IgD-negative memory B cell (primary cell): Measurements from ENCODE around the gene UNC5B. TPM values are rescaled to one million over a fixed set of nuclear protein-coding genes. Genes with fewer than 3 reads are reported as not detected.
"Not testable (repeated sequence)": the region's sequence is repeated elsewhere in the genome, so short reads cannot be mapped to it uniquely, and the experiment has no call there.

Experiments
- H3K27ac Mint-ChIP-seq, 3 donors: one replicate each; pipeline ENCODE4 v1.8.0; 2020 to 2022; ENCODE audit warnings: mild to moderate bottlenecking in 3 of 3, mixed read lengths in 3 of 3, moderate library complexity in 1 of 3
- H3K27me3 Mint-ChIP-seq: one replicate; pipeline ENCODE4 v1.8.0; 2021; ENCODE audit warnings: mixed read lengths
- H3K36me3 Mint-ChIP-seq: one replicate; pipeline ENCODE4 v1.8.0; 2020; ENCODE audit warnings: mild to moderate bottlenecking, mixed read lengths
- H3K4me1 Mint-ChIP-seq, 3 donors: one replicate each; pipeline ENCODE4 v1.8.0; 2020 to 2022; ENCODE audit warnings: mixed read lengths in 3 of 3, mild to moderate bottlenecking in 1 of 3
- H3K4me3 Mint-ChIP-seq, 4 donors: one replicate each; pipeline ENCODE4 v1.8.0; 2020 to 2022; ENCODE audit warnings: mild to moderate bottlenecking in 4 of 4, mixed read lengths in 4 of 4, moderate library complexity in 3 of 4
- H3K9me3 Mint-ChIP-seq, 3 donors: one replicate each; pipeline ENCODE4 v1.8.0; 2020 to 2021; ENCODE audit warnings: mixed read lengths in 3 of 3, mild to moderate bottlenecking in 1 of 3
- polyA plus RNA-seq: library from polyadenylated mRNA; unstranded; fragments of 300-500 nt; fragmentation: Illumina TruSeq; gene quantifications from one replicate; pipeline ENCODE4 v1.2.3, GENCODE V29; 2021

UNC5B gene
- polyA plus RNA-seq, 1 donor from 2014 or later, result not detected

DNA sequence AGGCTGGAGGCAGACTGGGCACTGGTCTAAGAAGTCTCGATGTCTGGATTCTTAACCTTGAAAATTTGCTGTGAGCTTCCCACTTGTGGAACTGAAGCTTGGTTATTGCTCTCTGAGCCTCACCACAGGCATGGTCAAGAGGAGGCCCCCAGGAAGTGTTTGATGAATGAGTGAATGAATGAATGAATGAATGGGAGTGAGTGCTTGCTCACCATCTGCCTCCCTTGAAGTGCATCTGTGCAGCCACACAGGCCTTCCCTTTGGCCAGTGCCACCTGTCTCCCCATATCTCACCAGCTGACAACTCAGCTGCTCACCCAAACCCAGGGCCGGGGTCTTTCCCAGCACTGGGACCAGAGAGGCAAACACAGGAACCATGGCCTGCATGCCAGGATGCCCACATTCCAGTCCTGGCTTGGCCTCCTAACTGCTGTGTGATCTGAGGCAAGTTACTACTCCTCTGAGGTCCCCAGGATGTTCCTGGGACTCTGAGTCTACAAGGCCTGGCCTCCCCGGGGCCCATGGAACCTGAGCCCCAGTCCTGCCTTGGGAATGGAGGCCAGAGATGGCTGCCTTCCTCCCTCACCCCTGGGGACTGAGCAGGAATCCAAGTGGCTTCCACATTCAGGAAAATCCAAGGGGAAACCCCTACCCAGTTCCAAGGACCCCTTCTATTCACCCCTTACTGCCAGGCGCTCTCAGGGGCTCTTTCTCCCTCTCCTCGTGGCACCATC is 55.3 kb downstream of the UNC5B start:
- H3K4me3 Mint-ChIP-seq, result no peak overlapping the region
- no peaks in the 10 kb centered on the region for H3K4me1 Mint-ChIP-seq
- no peaks in the 10 kb centered on the region for H3K27me3 Mint-ChIP-seq
- no peaks in the 10 kb centered on the region for H3K9me3 Mint-ChIP-seq
- no peaks in the 10 kb centered on the region for H3K36me3 Mint-ChIP-seq
- no peak overlapping the region for H3K27ac Mint-ChIP-seq

DNA sequence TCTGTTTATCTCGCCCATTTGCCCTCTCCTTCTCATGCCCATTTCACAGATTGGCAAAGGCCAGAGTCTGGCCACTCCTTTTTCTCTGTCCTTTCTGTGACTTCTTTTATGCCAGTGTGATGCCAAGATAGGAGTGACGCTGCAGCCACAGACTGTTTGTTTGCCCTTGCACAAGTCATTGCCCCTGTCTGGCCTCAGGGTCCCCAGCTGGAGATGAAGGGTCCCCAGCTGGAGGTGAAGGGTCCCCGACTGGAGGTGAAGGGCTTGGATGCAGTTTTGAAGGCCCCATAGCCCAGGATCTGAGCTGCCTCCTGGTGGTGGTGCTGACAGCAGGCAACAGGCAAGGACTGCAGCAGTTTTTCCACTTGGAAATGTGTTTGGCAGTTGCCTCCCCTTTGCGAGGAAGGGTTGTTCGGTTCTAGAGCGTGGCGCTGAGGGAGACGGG is 55.9 kb downstream of the UNC5B start:
- no peaks in the 10 kb centered on the region for H3K9me3 Mint-ChIP-seq
- no peaks in the 10 kb centered on the region for H3K27me3 Mint-ChIP-seq
- no peaks in the 10 kb centered on the region for H3K4me1 Mint-ChIP-seq
- no peak overlapping the region for H3K27ac Mint-ChIP-seq
- H3K4me3 Mint-ChIP-seq, result no peak overlapping the region
- no peaks in the 10 kb centered on the region for H3K36me3 Mint-ChIP-seq

DNA sequence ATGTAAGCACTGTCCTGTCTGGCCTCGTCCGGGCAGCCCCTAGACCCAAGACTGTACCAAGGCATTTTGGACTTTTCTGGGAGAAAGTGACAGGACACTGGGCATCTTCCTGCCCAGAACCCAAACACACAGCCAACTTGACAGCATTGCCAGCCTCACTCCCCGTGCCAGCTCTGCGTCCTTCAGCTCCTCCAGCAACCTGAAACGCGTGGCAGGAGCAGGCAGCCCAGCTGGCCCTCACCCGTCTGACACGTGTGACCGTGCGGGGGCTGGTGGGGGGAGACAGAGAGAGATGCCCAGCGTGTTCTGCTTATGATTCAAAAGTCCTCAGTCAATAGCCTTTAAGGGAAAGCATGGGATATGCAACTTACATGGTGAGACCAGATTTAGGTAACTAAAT is 56.4 kb downstream of the UNC5B start:
- Mint-ChIP-seq H3K9me3 (no peaks in the 10 kb centered on the region), H3K4me1 (no peaks in the 10 kb centered on the region), H3K27ac (no peak overlapping the region), H3K36me3 (no peaks in the 10 kb centered on the region), H3K27me3 (no peaks in the 10 kb centered on the region), H3K4me3 (no peak overlapping the region)

DNA sequence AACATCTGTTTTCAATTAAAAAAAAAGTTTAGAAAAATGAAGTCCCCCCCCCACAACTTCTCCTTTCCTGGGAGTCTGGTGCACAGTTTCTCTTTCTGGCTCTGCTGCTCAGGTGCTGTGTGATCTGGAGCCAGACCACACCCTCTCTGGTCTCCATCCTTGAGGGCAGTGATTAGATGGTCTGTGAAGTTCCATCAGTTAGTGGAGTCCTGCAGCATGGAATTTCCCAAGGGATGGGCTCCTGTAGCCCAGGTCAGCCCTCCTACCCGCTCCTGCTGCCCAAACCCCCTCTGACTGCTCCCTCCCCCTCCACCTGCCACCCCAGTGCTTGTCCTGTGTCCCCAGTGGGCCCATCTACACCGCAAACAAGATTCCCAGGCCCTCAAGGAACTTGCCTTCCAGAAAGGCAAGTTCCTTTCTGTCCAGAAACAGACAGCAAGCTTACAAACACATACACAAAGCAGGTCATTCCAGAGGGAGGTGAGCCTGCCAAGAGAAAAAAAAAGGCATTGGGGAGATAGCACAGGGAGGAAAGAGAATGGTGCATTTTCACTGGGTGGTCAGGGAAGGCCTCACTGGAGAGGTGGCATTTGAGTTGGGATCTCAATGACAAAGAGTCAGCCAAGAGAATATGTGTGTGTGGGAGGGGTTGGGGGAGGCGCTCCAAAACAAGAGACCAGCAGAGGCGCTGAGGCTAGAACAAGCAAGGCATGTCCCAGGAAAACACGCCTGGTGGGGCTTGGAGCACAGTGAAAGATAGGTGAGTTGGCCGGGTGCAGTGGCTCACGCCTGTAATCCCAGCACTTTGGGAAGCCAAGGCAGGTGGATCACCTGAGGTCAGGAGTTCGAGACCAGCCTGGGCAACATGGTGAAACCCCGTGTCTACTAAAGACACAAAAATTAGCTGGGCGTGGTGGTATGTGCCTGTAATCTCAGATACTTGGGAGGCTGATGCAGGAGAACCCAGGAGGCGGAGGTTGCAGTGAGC is 57.2 kb downstream of the UNC5B start:
- Mint-ChIP-seq H3K4me1 (no peaks in the 10 kb centered on the region), H3K36me3 (no peaks in the 10 kb centered on the region), H3K27ac (no peak overlapping the region), H3K4me3 (no peak overlapping the region), H3K27me3 (no peaks in the 10 kb centered on the region), H3K9me3 (no peaks in the 10 kb centered on the region)

DNA sequence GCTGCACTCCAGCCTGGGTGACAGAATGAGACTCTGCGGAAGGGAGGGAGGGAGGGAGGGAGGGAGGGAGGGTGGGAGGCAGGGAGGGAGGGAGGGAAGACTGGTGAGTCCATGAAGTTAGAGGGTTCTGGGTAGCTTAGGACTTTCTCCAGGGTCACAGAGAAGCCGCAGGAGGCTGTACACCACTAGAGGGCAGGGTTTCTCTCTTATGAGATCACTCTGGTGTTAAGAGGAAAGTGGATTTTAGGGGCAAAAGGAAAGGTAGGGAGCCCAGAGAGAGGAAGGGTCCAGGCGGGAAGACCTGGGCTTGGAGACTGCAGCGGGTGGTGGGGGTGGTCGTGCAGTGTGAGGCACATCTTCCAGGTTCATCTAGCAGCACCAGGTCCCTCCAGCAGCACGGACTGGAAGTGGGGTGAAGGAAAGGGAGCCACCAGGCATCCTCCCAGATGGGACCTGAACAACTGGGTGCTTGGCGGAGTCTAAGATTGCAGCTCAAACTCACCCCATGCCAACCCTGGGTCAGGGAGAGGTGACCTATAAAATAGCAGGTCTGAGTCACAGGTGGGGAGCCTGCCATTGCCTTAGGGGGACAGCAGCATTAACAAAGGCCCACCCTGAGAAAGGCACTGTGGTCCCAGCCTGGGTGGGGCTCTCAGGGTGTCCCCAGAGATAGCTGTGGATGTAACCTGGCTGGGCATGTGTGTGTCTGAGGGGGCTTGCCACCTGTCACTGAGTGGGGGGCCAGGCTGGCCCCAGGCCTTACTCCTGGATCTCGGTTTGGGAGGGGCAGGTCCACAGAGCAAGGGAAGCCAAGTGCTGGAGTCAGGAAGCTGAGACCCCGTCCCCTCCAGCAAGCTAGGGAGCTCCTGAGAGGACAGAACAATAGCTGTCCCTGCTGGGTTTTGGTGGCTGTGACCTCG is 58.2 kb downstream of the UNC5B start:
- no peaks in the 10 kb centered on the region for H3K27me3 Mint-ChIP-seq
- no peak overlapping the region for H3K4me3 Mint-ChIP-seq
- H3K27ac Mint-ChIP-seq, result no peak overlapping the region
- no peaks in the 10 kb centered on the region for H3K36me3 Mint-ChIP-seq
- no peaks in the 10 kb centered on the region for H3K9me3 Mint-ChIP-seq
- peaks cover 0 to 2% (median 0%) of the 10 kb centered on the region in 3 donors for H3K4me1 Mint-ChIP-seq

DNA sequence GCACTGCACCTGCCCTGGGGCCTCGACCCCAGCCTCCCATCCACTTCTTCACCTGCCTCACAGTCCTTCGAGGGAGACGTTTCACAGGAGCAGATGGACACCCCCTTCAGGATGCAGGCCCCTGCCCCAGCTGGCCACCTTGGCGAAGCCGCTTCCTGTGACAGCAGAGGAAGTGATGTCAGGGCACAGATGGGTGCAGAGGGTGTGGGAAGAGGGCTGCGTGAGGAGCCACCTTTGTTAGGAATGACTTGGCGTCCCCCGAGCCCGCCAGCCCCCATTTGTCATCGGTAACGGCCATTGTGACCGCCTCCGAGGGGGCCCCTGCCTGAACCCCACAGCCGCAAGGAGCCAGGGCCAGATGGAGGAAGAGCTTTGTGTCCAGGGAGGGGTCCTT is 59.3 kb downstream of the UNC5B start:
- Mint-ChIP-seq H3K4me3 (no peak overlapping the region), H3K4me1 (peaks cover 0 to 2% (median 0%) of the 10 kb centered on the region in 3 donors), H3K27ac (no peak overlapping the region), H3K9me3 (no peaks in the 10 kb centered on the region), H3K27me3 (no peaks in the 10 kb centered on the region), H3K36me3 (no peaks in the 10 kb centered on the region)

DNA sequence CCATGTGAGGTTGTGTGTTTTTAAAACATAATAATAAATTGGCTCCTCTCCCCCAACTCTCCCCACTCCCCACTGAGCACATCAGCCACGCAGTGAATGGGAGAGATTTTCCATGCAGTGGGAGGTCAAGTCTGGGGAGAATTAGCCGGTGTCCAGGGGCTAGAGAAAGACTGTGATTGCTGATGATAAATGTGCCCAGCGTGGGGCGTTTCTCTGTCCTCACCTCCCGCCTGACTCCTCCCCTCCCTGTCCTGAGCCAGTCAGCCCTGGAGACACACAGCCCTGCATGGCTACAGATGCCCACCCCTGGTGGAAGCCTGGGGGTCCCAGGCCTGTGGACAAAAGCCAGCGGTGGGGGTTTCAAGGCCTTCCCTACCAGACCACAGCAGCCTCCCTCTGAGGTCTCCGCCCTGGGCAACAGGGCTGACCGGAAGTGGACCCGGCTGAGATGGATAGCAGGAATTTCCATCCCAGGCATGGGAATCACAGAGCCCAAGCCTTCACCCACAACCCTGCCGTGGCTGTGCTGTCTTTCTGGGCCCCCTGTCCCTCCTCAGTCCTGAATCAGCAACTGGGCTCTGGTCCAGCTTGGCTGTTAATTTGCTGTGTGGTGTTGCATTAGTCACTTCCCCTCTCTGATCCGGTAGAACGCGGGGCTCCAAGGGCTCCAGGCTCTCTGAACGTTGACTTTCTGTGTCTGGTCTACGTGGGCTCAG is 59.8 kb downstream of the UNC5B start:
- H3K9me3 Mint-ChIP-seq, result no peaks in the 10 kb centered on the region
- H3K4me1 Mint-ChIP-seq, result peaks cover 0 to 2% (median 0%) of the 10 kb centered on the region in 3 donors
- no peak overlapping the region for H3K27ac Mint-ChIP-seq
- H3K36me3 Mint-ChIP-seq, result no peaks in the 10 kb centered on the region
- no peaks in the 10 kb centered on the region for H3K27me3 Mint-ChIP-seq
- no peak overlapping the region for H3K4me3 Mint-ChIP-seq

DNA sequence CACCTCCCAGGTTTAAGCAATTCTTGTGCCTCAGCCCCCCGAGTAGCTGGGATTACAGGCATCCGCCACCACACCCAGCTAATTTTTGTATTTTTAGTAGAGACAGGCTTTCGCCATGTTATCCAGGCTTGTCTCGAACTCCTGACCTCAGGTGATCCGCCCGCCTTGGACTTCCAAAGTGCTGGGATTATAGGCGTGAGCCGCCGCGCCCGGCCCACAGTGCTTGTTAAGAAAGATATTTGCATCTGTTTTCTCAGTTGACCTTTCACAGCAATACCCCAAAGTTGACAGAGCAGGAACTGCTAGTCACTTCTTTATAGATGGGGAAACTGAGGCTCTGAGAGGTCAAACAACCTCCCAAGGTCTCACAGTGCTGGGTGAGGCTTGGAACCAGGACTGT is 60.6 kb downstream of the UNC5B start:
- not testable (repeated sequence) for H3K36me3 Mint-ChIP-seq, H3K27ac Mint-ChIP-seq, H3K4me3 Mint-ChIP-seq, H3K9me3 Mint-ChIP-seq, H3K27me3 Mint-ChIP-seq, H3K4me1 Mint-ChIP-seq

DNA sequence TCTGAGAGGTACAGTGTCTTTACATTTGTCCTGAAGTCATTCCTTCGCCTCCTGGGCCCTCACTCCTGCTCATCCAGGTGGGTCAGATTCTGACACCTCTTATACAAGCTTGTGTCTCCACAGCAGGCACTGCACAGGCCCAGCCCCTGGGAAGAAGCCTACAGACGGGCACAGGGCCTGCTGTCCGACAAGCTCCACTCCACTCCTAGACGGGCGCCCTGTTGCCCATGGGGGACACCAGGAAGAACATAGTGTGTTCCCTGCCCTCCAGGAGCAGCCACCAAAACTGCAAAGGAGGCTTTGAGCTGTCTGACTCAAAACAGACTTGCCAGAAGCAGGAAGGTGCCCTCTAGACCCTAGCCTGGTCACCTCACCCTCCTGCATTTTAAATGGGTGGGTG is 61.1 kb downstream of the UNC5B start:
- Mint-ChIP-seq H3K9me3 (no peaks in the 10 kb centered on the region), H3K36me3 (no peaks in the 10 kb centered on the region), H3K27ac (no peak overlapping the region), H3K27me3 (no peaks in the 10 kb centered on the region), H3K4me1 (peaks cover 0 to 2% (median 0%) of the 10 kb centered on the region in 3 donors), H3K4me3 (no peak overlapping the region)

DNA sequence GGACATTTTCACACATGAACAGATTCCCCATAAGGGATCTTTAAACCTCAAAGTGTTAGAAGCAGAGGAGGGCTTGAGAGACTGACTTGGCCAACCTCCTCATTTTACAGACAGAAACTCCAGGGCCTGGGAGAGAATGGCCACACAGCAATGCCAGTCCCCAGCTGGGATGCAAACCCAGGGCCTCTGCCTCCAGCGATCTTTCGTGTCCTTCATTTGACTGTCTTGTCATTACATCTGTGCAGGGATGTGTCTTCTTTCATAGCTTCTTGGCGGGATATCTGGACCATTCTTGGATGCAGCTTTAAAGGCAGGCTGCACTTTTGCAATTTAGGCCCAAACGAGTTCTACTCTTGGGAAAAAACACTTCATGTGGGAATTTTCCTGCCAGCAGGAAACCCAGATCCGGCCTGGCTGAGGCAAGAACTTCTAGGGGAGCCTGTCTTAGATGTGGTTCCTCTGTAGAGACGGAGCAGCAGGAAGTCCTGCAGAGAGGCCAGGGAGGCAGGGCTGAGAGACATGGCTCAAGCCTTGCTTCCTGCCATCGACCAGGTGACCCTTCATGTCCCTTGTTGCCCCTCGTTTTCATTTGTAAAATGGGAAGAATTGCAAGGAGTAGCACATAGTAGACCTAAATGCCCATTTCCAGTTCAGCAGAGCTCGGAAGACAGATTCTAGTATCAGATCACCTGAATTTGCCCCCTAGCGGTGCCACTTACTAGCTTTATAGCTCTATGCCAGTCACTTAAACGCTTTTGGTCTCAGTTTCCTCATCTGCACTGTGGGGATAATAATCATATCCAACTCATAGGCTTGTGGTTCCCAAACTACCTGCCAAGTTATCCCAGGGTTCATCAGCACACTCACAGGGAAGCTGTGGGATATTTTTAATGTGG is 62.8 kb downstream of the UNC5B start:
- H3K36me3 Mint-ChIP-seq, result no peaks in the 10 kb centered on the region
- H3K27ac Mint-ChIP-seq, result no peak overlapping the region
- H3K4me3 Mint-ChIP-seq, result no peak overlapping the region
- H3K27me3 Mint-ChIP-seq, result no peaks in the 10 kb centered on the region
- peaks cover 0 to 2% (median 0%) of the 10 kb centered on the region in 3 donors for H3K4me1 Mint-ChIP-seq
- no peaks in the 10 kb centered on the region for H3K9me3 Mint-ChIP-seq

DNA sequence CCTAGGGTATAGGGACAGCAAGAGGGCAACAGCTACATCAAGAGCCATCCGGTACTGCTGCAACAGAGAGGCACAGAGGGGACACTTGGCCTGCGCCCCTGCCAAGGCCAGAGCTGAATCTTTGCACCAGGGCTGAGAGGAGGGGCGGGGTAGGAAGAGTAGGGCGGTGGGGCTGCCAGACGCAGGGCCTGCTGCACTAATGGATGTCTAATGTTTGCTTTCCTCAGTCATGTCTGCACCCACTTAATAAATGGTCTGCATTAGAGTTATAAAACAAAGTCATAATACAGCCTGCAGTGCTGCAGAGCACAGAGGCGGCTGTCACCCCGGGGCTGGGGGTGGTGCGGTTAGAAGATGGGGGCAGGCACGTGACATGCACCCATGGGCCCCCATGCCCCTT is 64.5 kb downstream of the UNC5B start:
- H3K9me3 Mint-ChIP-seq, result no peaks in the 10 kb centered on the region
- H3K4me1 Mint-ChIP-seq, result peaks cover 0 to 2% (median 0%) of the 10 kb centered on the region in 3 donors
- H3K27me3 Mint-ChIP-seq, result no peaks in the 10 kb centered on the region
- H3K27ac Mint-ChIP-seq, result no peak overlapping the region
- no peak overlapping the region for H3K4me3 Mint-ChIP-seq
- no peaks in the 10 kb centered on the region for H3K36me3 Mint-ChIP-seq

DNA sequence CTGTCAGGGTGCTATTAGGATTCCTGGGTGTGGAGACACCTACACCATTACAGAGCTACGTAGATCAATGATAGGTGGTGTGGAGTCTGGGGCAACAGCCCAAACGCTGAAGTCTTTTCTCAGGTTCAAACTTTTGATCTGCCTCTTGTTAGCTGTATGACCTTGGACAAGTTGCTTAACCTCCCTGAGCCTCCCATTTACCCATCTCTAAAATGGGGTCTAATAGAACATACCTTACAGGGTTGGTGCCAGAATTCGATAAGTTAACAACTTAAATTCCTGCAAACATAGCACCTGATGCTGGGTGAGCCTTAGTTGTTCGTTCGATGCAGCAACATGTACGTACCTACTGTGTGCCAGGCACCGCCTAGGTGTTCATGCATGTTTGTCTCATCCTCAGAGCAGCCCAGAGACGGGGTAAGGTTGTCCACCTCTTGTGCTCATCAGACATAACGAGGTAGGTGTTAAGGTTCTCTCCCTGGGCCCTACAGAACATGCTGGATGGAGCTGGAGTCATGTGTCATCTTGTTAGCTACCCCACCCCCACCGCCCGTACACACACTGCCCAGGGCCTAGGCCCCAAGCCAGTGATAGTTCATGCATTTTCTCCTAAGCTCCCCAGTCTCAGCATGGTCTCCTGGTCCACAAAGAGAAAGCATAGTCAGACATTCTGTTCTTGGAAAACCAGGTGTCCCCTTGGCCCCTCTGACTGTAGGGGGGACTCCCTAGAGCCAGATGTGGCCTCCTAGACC is 65.7 kb downstream of the UNC5B start:
- Mint-ChIP-seq H3K27ac (no peak overlapping the region), H3K4me1 (peaks cover 0 to 2% (median 0%) of the 10 kb centered on the region in 3 donors), H3K4me3 (no peak overlapping the region), H3K9me3 (no peaks in the 10 kb centered on the region), H3K36me3 (no peaks in the 10 kb centered on the region), H3K27me3 (no peaks in the 10 kb centered on the region)
